ENCODE results near the gene PGBD5. TPM values are rescaled to one million over a fixed set of nuclear protein-coding genes. Genes with fewer than 3 reads are reported as not detected.

PGBD5 gene
- total and polyA plus RNA-seq, 4 donors: 0.54 to 3.0 (median 1.8) TPM

DNA sequence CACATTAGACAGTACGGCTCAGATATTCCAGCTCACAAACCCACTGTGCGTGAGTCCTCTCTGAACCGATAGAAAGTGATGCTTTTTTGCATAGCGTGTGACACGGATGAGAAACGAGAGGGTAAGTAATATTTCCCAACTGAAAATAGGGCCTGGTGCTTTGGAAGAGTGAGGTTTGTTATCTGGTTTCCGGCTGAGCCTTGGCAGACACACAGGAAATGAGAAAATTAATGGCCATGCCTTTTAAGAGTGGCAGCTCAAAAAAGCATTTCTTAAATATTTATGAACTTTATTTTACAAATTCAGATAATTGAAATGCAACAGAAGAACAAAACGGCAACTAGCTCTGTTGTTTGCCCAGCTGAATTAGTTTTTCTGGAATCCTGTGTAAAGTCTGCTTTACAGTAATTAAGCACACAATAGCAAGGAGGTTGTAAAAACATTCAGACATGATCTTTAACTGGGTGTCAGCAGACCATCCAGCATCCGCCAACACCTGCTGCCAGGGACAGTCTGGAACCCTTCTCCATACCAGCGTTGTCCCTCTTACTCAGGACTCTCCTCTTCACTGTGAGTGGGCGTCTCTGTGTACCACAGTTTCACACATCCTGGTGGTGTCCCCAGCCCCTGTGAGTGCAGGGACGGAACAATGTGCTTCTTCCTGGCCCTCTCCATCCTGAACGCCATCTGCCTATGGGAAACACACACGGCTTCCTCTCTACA is 155.4 kb downstream of the PGBD5 start:
- H3K4me1 ChIP-seq (ENCODE audit: control insufficient read depth in 5 of 5, insufficient read depth in 5 of 5, low read length in 5 of 5): peaks cover 0 to 8% (median 3%) of the 10 kb centered on the region in 5 donors
- WGBS, 2 donors: 21 to 39% methylated on average over 14 of the region's 14 CpGs
- peaks cover 3 to 14% (median 8%) of the 10 kb centered on the region in 4 donors for H3K36me3 ChIP-seq (ENCODE audit: control insufficient read depth in 4 of 4, insufficient read depth in 4 of 4, low read length in 4 of 4)
- H3K9me3 ChIP-seq (ENCODE audit: control insufficient read depth in 4 of 4, insufficient read depth in 3 of 4, low read length in 3 of 4): peaks cover 0 to 2% (median 0%) of the 10 kb centered on the region in 4 donors
- H3K27ac ChIP-seq (ENCODE audit: low read depth in 1 of 2, low read length in 1 of 2): peak overlapping the region in 1 of 2 donors; percentile 23
- ATAC-seq (ENCODE audit: insufficient read depth, low FRiP score) (no peak), DNase-seq (peak in 2 of 3 donors; percentile 22 to 49)
- TF ChIP-seq, protein P1, sequence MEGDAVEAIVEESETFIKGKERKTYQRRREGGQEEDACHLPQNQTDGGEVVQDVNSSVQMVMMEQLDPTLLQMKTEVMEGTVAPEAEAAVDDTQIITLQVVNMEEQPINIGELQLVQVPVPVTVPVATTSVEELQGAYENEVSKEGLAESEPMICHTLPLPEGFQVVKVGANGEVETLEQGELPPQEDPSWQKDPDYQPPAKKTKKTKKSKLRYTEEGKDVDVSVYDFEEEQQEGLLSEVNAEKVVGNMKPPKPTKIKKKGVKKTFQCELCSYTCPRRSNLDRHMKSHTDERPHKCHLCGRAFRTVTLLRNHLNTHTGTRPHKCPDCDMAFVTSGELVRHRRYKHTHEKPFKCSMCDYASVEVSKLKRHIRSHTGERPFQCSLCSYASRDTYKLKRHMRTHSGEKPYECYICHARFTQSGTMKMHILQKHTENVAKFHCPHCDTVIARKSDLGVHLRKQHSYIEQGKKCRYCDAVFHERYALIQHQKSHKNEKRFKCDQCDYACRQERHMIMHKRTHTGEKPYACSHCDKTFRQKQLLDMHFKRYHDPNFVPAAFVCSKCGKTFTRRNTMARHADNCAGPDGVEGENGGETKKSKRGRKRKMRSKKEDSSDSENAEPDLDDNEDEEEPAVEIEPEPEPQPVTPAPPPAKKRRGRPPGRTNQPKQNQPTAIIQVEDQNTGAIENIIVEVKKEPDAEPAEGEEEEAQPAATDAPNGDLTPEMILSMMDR (IDR thresholded peaks at IDR 0.05; ENCODE audit: control extremely low read depth, extremely low read depth): no peak
- no peak overlapping the region for H3K4me3 ChIP-seq
- no peaks in the 10 kb centered on the region for H3K27me3 ChIP-seq (ENCODE audit: control insufficient read depth in 3 of 3, insufficient read depth in 3 of 3, low read length in 2 of 3)
- no peak overlapping the region for H3K9ac ChIP-seq (ENCODE audit: insufficient read depth in 1 of 2, low read length in 2 of 2)

DNA sequence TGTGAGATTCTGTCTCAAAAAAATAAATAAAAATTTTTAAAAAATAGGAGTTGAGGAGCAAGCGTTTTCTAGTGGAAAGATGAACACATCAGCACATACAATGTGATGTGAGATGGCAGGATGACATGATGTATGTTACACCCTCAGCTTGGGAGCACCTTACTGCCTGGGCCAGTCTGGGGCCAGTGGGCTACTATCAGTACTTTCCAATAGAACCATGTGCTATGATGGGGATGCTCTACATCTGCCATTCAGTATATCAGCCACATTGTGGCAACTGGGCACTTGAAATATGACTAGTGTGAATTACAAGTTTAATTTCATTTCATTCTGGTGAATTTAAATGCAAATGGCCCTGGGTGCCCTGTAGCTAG is 156.0 kb downstream of the PGBD5 start:
- Histone ChIP-seq H3K9me3 (ENCODE audit: control insufficient read depth in 4 of 4, insufficient read depth in 3 of 4, low read length in 3 of 4) (peaks cover 0 to 2% (median 0%) of the 10 kb centered on the region in 4 donors), H3K27ac (ENCODE audit: low read depth in 1 of 2, low read length in 1 of 2) (no peak overlapping the region), H3K4me1 (ENCODE audit: control insufficient read depth in 5 of 5, insufficient read depth in 5 of 5, low read length in 5 of 5) (peaks cover 0 to 8% (median 3%) of the 10 kb centered on the region in 5 donors), H3K4me3 (no peak overlapping the region), H3K9ac (ENCODE audit: insufficient read depth in 1 of 2, low read length in 2 of 2) (no peak overlapping the region), H3K36me3 (ENCODE audit: control insufficient read depth in 4 of 4, insufficient read depth in 4 of 4, low read length in 4 of 4) (peaks cover 3 to 19% (median 6%) of the 10 kb centered on the region in 4 donors), H3K27me3 (ENCODE audit: control insufficient read depth in 3 of 3, insufficient read depth in 3 of 3, low read length in 2 of 3) (no peaks in the 10 kb centered on the region)
- DNase-seq (no peak), ATAC-seq (ENCODE audit: insufficient read depth, low FRiP score) (no peak)
- TF ChIP-seq, protein P1 (IDR thresholded peaks at IDR 0.05; ENCODE audit: control extremely low read depth, extremely low read depth): no peak
- WGBS, 2 donors: 89 to 93% methylated on average over 1 of the region's 1 CpG

DNA sequence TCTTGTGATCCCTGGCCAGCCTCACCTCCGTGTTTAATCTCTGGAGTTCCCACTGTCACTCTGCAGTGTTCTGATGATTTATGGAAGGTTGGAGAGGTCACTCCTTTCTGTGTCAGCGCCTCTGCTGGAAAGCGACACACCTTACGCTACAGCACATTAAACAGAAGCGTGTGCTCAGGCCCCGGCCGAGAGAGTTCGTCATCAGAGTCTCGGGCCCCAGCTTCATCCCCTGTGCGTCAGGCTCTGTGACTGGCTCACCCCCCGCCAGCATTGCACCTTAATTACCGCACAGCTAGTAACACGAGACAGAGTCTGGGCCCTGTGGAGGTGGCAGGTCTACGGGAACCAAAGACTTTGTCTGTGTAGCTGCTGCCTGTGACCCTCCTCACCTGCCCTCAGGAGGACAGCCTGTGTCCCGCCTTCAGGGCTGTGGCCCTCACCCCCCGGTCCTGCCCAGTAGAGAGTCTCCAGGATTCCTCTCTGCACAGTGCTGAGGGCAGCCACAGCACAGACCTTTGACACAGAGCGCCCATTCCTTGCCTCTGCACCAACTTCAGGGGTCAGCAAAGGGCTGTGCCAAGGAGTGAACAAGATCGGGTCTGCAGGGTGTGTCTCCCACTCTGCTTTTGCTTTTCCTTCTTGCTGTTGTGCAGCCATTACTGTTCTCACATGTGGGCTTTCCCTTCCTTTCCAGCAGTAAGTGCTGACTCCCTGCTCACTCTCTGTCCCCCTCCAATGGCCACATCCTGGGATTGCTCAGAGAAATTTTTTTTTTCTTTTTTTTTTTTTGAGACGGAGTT is 157.6 kb downstream of the PGBD5 start:
- H3K4me3 ChIP-seq: no peak overlapping the region
- peaks cover 0 to 8% (median 3%) of the 10 kb centered on the region in 5 donors for H3K4me1 ChIP-seq (ENCODE audit: control insufficient read depth in 5 of 5, insufficient read depth in 5 of 5, low read length in 5 of 5)
- no peaks in the 10 kb centered on the region for H3K27me3 ChIP-seq (ENCODE audit: control insufficient read depth in 3 of 3, insufficient read depth in 3 of 3, low read length in 2 of 3)
- H3K9ac ChIP-seq (ENCODE audit: insufficient read depth in 1 of 2, low read length in 2 of 2): no peak overlapping the region
- WGBS, 2 donors: 82 to 85% methylated on average over 18 to 19 of the region's 19 CpGs
- DNase-seq (peak; percentile 53 to 77 (median 74)), ATAC-seq (ENCODE audit: insufficient read depth, low FRiP score) (peak; percentile 56)
- peaks cover 4 to 29% (median 9%) of the 10 kb centered on the region in 4 donors for H3K36me3 ChIP-seq (ENCODE audit: control insufficient read depth in 4 of 4, insufficient read depth in 4 of 4, low read length in 4 of 4)
- TF ChIP-seq, protein P1 (IDR thresholded peaks at IDR 0.05; ENCODE audit: control extremely low read depth, extremely low read depth): peak; percentile 18
- H3K9me3 ChIP-seq (ENCODE audit: control insufficient read depth in 4 of 4, insufficient read depth in 3 of 4, low read length in 3 of 4): no peaks in the 10 kb centered on the region
- no peak overlapping the region for H3K27ac ChIP-seq (ENCODE audit: low read depth in 1 of 2, low read length in 1 of 2)
